Peyer's patch (tissue), 4 donors: ENCODE data around the gene YIF1B. TPM values are rescaled to one million over a fixed set of nuclear protein-coding genes. Genes with fewer than 3 reads are reported as not detected.

Experiments
- DNase-seq, 3 donors: peaks; one replicate each; pipeline ENCODE4 v3.0.0-alpha.2; 2017 to 2019
- H3K27ac ChIP-seq, 4 donors: fragments of 200-600 bp; sonication (generic); one replicate each; pipeline ENCODE4 v1.5.1; 2016 to 2019
- H3K27me3 ChIP-seq, 2 donors: fragments of 200-600 bp; sonication (generic); one replicate each; pipeline ENCODE4 v1.5.1; 2019
- H3K36me3 ChIP-seq, 3 donors: fragments of 200-600 bp; sonication (generic); one replicate each; pipeline ENCODE4 v1.5.1; 2016 to 2019
- H3K4me1 ChIP-seq, 4 donors: fragments of 200-600 bp; sonication (generic); one replicate each; pipeline ENCODE4 v1.5.1; 2016 to 2019
- H3K4me3 ChIP-seq, 4 donors: fragments of 200-600 bp; sonication (generic); 1 replicate in 3 of 4; 2 replicates in 1 of 4; pipeline ENCODE4 v1.5.1; 2016 to 2019; ENCODE audit warnings: mild to moderate bottlenecking in 1 of 4
- H3K9me3 ChIP-seq, 4 donors: fragments of 200-600 bp; sonication (generic); one replicate each; pipeline ENCODE4 v1.5.1; 2016 to 2019; ENCODE audit warnings: mild to moderate bottlenecking in 1 of 4
- POLR2A ChIP-seq, 2 donors: fragments of 450-650 bp; IDR thresholded peaks; one replicate each; pipeline ENCODE4 v1.5.1; 2017; ENCODE audit warnings: antibody characterized with exemption in 2 of 2, mild to moderate bottlenecking in 2 of 2, moderate library complexity in 2 of 2
- total RNA-seq, 4 donors: library from RNA; depleted of rRNA; stranded (reverse); fragments of >200 nt; gene quantifications; one replicate each; pipeline ENCODE4 v1.1.0, GENCODE V29; 2016
- TF ChIP-seq, protein P1 (sequence below), 6 experiments: fragments of 450-650 bp in 4 of 6; fragments of 200-600 bp in 2 of 6; sonication (generic) in 1 of 6; IDR thresholded peaks; one replicate each; pipeline ENCODE4 v1.5.1; 2017 to 2019; ENCODE audit warnings: antibody characterized with exemption in 6 of 6, mild to moderate bottlenecking in 3 of 6, moderate library complexity in 1 of 6

Gene YIF1B
- total RNA-seq, 4 donors from 2014 or later = 11.6 to 31.4 (median 15.0) TPM

DNA sequence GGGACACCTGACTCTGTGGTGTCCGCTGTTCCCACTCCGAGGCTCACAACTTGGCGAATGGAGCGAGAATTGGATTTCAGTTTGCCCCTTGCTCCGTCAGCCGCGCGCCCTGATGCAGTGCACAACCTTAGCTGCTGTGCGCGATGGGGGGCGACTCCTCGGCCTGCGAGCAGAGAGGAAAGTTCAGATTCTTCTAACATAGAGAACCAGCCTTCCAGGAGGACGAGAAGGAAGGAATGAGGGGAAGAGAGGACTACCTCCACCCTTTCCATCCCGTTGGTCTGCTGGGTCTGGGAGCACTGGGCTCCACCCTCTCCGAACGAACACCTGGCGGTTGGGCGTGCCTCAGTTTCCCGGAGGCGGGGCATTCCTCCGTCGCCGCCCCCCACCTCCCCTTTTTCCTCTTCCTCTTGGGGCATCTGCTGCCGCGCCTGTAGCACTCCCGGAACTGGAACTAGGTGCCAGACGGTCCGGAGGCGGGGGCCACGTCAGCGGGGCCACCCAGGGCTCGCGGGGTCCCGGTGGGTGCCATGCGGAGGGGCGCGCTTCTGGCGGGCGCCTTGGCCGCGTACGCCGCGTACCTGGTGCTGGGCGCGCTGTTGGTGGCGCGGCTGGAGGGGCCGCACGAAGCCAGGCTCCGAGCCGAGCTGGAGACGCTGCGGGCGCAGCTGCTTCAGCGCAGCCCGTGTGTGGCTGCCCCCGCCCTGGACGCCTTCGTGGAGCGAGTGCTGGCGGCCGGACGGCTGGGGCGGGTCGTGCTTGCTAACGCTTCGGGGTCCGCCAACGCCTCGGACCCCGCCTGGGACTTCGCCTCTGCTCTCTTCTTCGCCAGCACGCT, 3.9 kb upstream of the YIF1B start, which contains the start of gene KCNK6:
Gene KCNK6 (plus strand): TSS at position 425 of the 838 bp plus-strand sequence. CDS start 106 bp downstream, at position 531.
- peak within 1 kb of the TSS; percentile 67 to 81 (median 74) for H3K27ac ChIP-seq
- DNase-seq = peak; percentile 68 to 86 (median 82)
- H3K4me3 ChIP-seq = peak within 1 kb of the TSS; percentile 68 to 84 (median 82)
- H3K36me3 ChIP-seq = peaks cover 0 to 5% (median 0%) of the 10 kb centered on the region in 3 donors
- TF ChIP-seq POLR2A (IDR thresholded peaks at IDR 0.05) = peak; percentile 69 to 76
- TF ChIP-seq, protein P1, sequence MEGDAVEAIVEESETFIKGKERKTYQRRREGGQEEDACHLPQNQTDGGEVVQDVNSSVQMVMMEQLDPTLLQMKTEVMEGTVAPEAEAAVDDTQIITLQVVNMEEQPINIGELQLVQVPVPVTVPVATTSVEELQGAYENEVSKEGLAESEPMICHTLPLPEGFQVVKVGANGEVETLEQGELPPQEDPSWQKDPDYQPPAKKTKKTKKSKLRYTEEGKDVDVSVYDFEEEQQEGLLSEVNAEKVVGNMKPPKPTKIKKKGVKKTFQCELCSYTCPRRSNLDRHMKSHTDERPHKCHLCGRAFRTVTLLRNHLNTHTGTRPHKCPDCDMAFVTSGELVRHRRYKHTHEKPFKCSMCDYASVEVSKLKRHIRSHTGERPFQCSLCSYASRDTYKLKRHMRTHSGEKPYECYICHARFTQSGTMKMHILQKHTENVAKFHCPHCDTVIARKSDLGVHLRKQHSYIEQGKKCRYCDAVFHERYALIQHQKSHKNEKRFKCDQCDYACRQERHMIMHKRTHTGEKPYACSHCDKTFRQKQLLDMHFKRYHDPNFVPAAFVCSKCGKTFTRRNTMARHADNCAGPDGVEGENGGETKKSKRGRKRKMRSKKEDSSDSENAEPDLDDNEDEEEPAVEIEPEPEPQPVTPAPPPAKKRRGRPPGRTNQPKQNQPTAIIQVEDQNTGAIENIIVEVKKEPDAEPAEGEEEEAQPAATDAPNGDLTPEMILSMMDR (IDR thresholded peaks at IDR 0.05) = no peak
- H3K9me3 ChIP-seq = no peaks in the 10 kb centered on the region
- peaks cover 0 to 40% (median 12%) of the 10 kb centered on the region in 4 donors for H3K4me1 ChIP-seq
- H3K27me3 ChIP-seq = no peaks in the 10 kb centered on the region

- TF ChIP-seq POLR2A (IDR thresholded peaks at IDR 0.05) = no peak
- TF ChIP-seq, protein P1 (IDR thresholded peaks at IDR 0.05) = no peak
- H3K4me1 ChIP-seq = peaks cover 0 to 38% (median 12%) of the 10 kb centered on the region in 4 donors
- peak overlapping the region in 1 of 4 donors; percentile 68 for H3K4me3 ChIP-seq
- DNase-seq = no peak
- no peaks in the 10 kb centered on the region for H3K9me3 ChIP-seq
- peak overlapping the region in 2 of 4 donors; percentile 7 to 14 for H3K27ac ChIP-seq
- H3K36me3 ChIP-seq = no peaks in the 10 kb centered on the region
- H3K27me3 ChIP-seq = no peaks in the 10 kb centered on the region
Measured at GRCh38 chr19:38318660-38319059, 2.9 kb upstream of the YIF1B start.

DNA sequence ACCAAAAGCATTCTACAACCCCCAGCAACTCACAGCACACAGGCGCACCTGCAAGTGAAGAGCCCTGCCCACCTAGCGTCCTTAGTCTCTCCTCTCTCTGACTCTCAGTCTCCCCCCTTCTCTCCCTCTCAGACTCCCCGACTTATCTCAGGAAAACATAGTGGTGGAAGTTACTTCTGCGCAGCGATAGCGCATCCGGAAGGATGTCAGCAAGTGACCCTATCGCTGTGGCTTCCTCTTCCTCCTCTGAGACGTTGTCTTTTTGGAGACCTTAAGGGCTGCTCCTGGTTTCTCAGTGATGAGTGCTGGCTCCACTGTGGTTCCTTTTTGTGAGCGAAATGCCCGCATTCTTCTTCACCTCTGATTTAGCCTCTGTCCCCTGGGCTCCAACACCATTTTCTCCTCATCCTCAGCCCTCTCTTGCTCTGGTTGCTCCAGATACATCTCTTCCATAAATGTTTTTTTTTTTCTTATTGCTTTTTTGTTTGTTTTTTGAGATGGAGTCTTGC, 1.4 kb upstream of the YIF1B start:
- no peaks in the 10 kb centered on the region for H3K27me3 ChIP-seq
- H3K36me3 ChIP-seq = no peaks in the 10 kb centered on the region
- H3K4me3 ChIP-seq = peak overlapping the region in 3 of 4 donors; percentile 13 to 61 (median 46)
- H3K4me1 ChIP-seq = peaks cover 0 to 35% (median 12%) of the 10 kb centered on the region in 4 donors
- H3K9me3 ChIP-seq = no peaks in the 10 kb centered on the region
- peak overlapping the region; percentile 69 to 86 (median 84) for H3K27ac ChIP-seq
- no peak for TF ChIP-seq POLR2A (IDR thresholded peaks at IDR 0.05)
- TF ChIP-seq, protein P1 (IDR thresholded peaks at IDR 0.05) = no peak
- DNase-seq = peak in 2 of 3 donors; percentile 59 to 76

DNA sequence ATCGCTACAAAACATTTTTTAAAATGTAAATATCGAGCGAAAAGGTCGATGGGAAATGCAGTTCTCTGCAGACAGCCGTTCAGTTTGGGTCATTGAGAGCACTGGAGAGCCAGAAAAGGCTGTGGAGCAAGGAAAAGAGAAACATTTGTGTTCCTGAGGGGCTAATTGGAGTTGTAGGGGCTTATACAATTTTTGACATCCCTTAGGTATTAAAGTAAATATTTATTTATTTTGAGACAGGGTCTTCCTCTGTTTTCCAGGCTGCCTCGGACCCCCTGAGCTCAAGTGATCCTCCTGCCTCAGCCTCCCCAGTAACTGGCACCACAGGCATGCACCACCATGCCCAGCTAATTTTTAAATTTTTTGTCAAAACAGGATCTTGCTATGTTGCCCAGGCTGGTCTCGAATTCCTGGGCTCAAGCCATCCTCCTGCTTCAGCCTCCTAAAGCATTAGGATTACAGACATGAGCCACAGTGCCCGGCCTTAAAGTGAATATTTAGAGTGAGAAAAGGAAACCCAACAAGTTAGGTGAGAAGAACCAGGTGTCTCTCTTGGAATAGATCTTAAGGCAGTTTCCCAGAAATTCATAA, 825 bp upstream of the YIF1B start:
- H3K4me3 ChIP-seq = peak overlapping the region; percentile 46 to 64 (median 61)
- H3K27ac ChIP-seq = peak overlapping the region; percentile 84 to 88 (median 85)
- no peaks in the 10 kb centered on the region for H3K9me3 ChIP-seq
- no peaks in the 10 kb centered on the region for H3K36me3 ChIP-seq
- TF ChIP-seq POLR2A (IDR thresholded peaks at IDR 0.05) = no peak
- TF ChIP-seq, protein P1 (IDR thresholded peaks at IDR 0.05) = no peak
- peaks cover 0 to 32% (median 12%) of the 10 kb centered on the region in 4 donors for H3K4me1 ChIP-seq
- no peak for DNase-seq
- no peaks in the 10 kb centered on the region for H3K27me3 ChIP-seq

GRCh38 chr19:38310986-38311385, 4.8 kb downstream of the YIF1B start:
- no peak overlapping the region for H3K27ac ChIP-seq
- H3K36me3 ChIP-seq = peaks cover 0 to 16% (median 0%) of the 10 kb centered on the region in 3 donors
- H3K9me3 ChIP-seq = no peaks in the 10 kb centered on the region
- no peaks in the 10 kb centered on the region for H3K27me3 ChIP-seq
- H3K4me3 ChIP-seq = no peak overlapping the region
- no peak for DNase-seq
- TF ChIP-seq, protein P1 (IDR thresholded peaks at IDR 0.05) = no peak
- TF ChIP-seq POLR2A (IDR thresholded peaks at IDR 0.05) = no peak
- peaks cover 0 to 4% (median 0%) of the 10 kb centered on the region in 4 donors for H3K4me1 ChIP-seq
